Liver (tissue), 3 donors: ENCODE results near the gene CARD8.
"Not testable (repeated sequence)": the region's sequence is repeated elsewhere in the genome, so short reads cannot be mapped to it uniquely, and the experiment has no call there.

Source experiments
- FOXA1 ChIP-seq: IDR thresholded peaks from 2 replicates; pipeline ENCODE4 v1.6.1; 2016; ENCODE audit warnings: antibody characterized with exemption
- GABPA ChIP-seq, 2 donors: IDR thresholded peaks in 1 of 2; conservative IDR thresholded peaks in 1 of 2; 2 replicates each; pipeline ENCODE4 v1.6.1; 2016; ENCODE audit warnings: antibody characterized with exemption in 2 of 2, mild to moderate bottlenecking in 1 of 2, moderate library complexity in 1 of 2
- JUND ChIP-seq, 2 donors: IDR thresholded peaks; 2 replicates each; pipeline ENCODE4 v1.6.1; 2016; ENCODE audit warnings: antibody characterized with exemption in 2 of 2
- NR2F2 ChIP-seq: IDR thresholded peaks from 2 replicates; pipeline ENCODE4 v1.6.1; 2016; ENCODE audit warnings: antibody characterized with exemption
- RAD21 ChIP-seq, 2 donors: IDR thresholded peaks; 2 replicates each; pipeline ENCODE4 v1.6.1; 2016; ENCODE audit warnings: antibody characterized with exemption in 2 of 2, mild to moderate bottlenecking in 2 of 2
- SP1 ChIP-seq: IDR thresholded peaks from 2 replicates; pipeline ENCODE4 v1.6.1; 2018; ENCODE audit warnings: antibody characterized with exemption, mild to moderate bottlenecking
- TAF1 ChIP-seq: conservative IDR thresholded peaks from 2 replicates; pipeline ENCODE4 v1.6.1; 2016; ENCODE audit warnings: antibody characterized with exemption, mild to moderate bottlenecking
- YY1 ChIP-seq: IDR thresholded peaks from 2 replicates; pipeline ENCODE4 v1.6.1; 2016; ENCODE audit warnings: antibody characterized with exemption, mild to moderate bottlenecking
- TF ChIP-seq, protein P1 (sequence below): fragments of 150-350 bp; IDR thresholded peaks from 2 replicates; pipeline ENCODE4 v1.5.1; 2017; ENCODE audit warnings: improper control_type of control experiment, low read depth, low read length; ENCODE audit not compliant: missing input control
- TF ChIP-seq, protein P2 (sequence below): IDR thresholded peaks from 2 replicates; pipeline ENCODE4 v1.6.1; 2016; ENCODE audit warnings: antibody characterized with exemption
- TF ChIP-seq, protein P3 (sequence below): IDR thresholded peaks from 2 replicates; pipeline ENCODE4 v1.6.1; 2016; ENCODE audit warnings: antibody characterized with exemption, mild to moderate bottlenecking
- TF ChIP-seq, protein P4 (sequence below): IDR thresholded peaks from 2 replicates; pipeline ENCODE4 v1.6.1; 2016; ENCODE audit warnings: antibody characterized with exemption
- TF ChIP-seq, protein P5 (sequence below): IDR thresholded peaks from 2 replicates; pipeline ENCODE4 v1.6.1; 2016; ENCODE audit warnings: antibody characterized with exemption
- donor health status: healthy.
- donor health status: healthy.

DNA sequence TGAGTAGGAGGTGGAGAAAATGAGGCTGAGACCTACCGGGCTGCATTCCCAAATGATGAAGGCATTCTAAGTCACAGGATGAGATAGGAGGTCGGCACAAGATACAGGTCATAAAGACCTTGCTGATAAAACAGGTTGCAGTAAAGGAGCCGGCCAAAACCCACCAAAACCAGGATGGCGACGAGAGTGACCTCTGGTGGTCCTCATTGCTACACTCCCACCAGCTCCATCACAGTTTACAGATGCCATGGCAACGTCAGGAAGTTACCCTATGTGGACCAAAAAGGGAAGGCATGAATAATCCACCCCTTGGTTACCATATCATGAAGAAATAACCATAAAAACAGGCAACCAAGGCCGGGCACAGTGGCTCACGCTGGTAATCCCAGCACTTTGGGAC is 9.6 kb upstream of the CARD8 start:
- TF ChIP-seq, protein P1, sequence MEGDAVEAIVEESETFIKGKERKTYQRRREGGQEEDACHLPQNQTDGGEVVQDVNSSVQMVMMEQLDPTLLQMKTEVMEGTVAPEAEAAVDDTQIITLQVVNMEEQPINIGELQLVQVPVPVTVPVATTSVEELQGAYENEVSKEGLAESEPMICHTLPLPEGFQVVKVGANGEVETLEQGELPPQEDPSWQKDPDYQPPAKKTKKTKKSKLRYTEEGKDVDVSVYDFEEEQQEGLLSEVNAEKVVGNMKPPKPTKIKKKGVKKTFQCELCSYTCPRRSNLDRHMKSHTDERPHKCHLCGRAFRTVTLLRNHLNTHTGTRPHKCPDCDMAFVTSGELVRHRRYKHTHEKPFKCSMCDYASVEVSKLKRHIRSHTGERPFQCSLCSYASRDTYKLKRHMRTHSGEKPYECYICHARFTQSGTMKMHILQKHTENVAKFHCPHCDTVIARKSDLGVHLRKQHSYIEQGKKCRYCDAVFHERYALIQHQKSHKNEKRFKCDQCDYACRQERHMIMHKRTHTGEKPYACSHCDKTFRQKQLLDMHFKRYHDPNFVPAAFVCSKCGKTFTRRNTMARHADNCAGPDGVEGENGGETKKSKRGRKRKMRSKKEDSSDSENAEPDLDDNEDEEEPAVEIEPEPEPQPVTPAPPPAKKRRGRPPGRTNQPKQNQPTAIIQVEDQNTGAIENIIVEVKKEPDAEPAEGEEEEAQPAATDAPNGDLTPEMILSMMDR: not testable (repeated sequence)
- TF ChIP-seq YY1; TAF1; FOXA1; SP1; GABPA (IDR thresholded peaks at IDR 0.05 in 1 of 2, conservative IDR thresholded peaks at IDR 0.05 in 1 of 2); NR2F2; RAD21 (IDR thresholded peaks at IDR 0.05); JUND (IDR thresholded peaks at IDR 0.05): not testable (repeated sequence)
- TF ChIP-seq, protein P2, sequence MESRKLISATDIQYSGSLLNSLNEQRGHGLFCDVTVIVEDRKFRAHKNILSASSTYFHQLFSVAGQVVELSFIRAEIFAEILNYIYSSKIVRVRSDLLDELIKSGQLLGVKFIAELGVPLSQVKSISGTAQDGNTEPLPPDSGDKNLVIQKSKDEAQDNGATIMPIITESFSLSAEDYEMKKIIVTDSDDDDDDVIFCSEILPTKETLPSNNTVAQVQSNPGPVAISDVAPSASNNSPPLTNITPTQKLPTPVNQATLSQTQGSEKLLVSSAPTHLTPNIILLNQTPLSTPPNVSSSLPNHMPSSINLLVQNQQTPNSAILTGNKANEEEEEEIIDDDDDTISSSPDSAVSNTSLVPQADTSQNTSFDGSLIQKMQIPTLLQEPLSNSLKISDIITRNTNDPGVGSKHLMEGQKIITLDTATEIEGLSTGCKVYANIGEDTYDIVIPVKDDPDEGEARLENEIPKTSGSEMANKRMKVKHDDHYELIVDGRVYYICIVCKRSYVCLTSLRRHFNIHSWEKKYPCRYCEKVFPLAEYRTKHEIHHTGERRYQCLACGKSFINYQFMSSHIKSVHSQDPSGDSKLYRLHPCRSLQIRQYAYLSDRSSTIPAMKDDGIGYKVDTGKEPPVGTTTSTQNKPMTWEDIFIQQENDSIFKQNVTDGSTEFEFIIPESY: not testable (repeated sequence)
- TF ChIP-seq, protein P3, sequence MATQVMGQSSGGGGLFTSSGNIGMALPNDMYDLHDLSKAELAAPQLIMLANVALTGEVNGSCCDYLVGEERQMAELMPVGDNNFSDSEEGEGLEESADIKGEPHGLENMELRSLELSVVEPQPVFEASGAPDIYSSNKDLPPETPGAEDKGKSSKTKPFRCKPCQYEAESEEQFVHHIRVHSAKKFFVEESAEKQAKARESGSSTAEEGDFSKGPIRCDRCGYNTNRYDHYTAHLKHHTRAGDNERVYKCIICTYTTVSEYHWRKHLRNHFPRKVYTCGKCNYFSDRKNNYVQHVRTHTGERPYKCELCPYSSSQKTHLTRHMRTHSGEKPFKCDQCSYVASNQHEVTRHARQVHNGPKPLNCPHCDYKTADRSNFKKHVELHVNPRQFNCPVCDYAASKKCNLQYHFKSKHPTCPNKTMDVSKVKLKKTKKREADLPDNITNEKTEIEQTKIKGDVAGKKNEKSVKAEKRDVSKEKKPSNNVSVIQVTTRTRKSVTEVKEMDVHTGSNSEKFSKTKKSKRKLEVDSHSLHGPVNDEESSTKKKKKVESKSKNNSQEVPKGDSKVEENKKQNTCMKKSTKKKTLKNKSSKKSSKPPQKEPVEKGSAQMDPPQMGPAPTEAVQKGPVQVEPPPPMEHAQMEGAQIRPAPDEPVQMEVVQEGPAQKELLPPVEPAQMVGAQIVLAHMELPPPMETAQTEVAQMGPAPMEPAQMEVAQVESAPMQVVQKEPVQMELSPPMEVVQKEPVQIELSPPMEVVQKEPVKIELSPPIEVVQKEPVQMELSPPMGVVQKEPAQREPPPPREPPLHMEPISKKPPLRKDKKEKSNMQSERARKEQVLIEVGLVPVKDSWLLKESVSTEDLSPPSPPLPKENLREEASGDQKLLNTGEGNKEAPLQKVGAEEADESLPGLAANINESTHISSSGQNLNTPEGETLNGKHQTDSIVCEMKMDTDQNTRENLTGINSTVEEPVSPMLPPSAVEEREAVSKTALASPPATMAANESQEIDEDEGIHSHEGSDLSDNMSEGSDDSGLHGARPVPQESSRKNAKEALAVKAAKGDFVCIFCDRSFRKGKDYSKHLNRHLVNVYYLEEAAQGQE: not testable (repeated sequence)
- TF ChIP-seq, protein P4, sequence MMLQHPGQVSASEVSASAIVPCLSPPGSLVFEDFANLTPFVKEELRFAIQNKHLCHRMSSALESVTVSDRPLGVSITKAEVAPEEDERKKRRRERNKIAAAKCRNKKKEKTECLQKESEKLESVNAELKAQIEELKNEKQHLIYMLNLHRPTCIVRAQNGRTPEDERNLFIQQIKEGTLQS: not testable (repeated sequence)
- TF ChIP-seq, protein P5, sequence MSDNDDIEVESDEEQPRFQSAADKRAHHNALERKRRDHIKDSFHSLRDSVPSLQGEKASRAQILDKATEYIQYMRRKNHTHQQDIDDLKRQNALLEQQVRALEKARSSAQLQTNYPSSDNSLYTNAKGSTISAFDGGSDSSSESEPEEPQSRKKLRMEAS: not testable (repeated sequence)
